GM12865 (cell line): ENCODE data around the gene RNF145.

Source experiments
- DNase-seq: peaks from one replicate; pipeline ENCODE4 v3.0.0; 2010; ENCODE audit warnings: low read depth
- H3K4me3 ChIP-seq: 2 replicates; pipeline ENCODE4 v1.5.1; 2011; ENCODE audit warnings: mild to moderate bottlenecking, low read depth, low read length, control low read depth
- CTCF ChIP-seq: IDR thresholded peaks from 2 replicates; pipeline ENCODE4 v1.5.1; 2011; ENCODE audit warnings: low read length, control low read depth, low read depth, inconsistent platforms; ENCODE audit not compliant: insufficient read depth; ENCODE audit errors: missing control alignments

RNF145 gene

GRCh38 chr5:159206818-159207217 is 2.5 kb downstream of the RNF145 start:
- H3K4me3 ChIP-seq = peak overlapping the region; percentile 70
- no peak for DNase-seq
- no peak for TF ChIP-seq CTCF

- no peak for TF ChIP-seq CTCF
- peak overlapping the region; percentile 70 for H3K4me3 ChIP-seq
- no peak for DNase-seq
Measured at GRCh38 chr5:159206368-159206767, 3.0 kb downstream of the RNF145 start.

GRCh38 chr5:159203351-159203750 is 6.0 kb downstream of the RNF145 start:
- no peak overlapping the region for H3K4me3 ChIP-seq
- TF ChIP-seq CTCF = no peak
- DNase-seq = no peak

GRCh38 chr5:159202151-159202550 is 7.2 kb downstream of the RNF145 start:
- H3K4me3 ChIP-seq = no peak overlapping the region
- no peak for TF ChIP-seq CTCF
- no peak for DNase-seq

GRCh38 chr5:159199780-159200179 is 9.6 kb downstream of the RNF145 start:
- no peak for DNase-seq
- no peak overlapping the region for H3K4me3 ChIP-seq
- no peak for TF ChIP-seq CTCF

GRCh38 chr5:159199225-159199624 is 10.1 kb downstream of the RNF145 start:
- no peak for DNase-seq
- TF ChIP-seq CTCF = no peak
- no peak overlapping the region for H3K4me3 ChIP-seq
